Panc1 (cell line): ENCODE measurements around the gene BNIP5. TPM values are rescaled to one million over a fixed set of nuclear protein-coding genes. Genes with fewer than 3 reads are reported as not detected.

Experiments
- ATAC-seq: fragments of 200-7000 bp; cut with Tn5 transposase; 2 replicates; pipeline ENCODE4 v1.9.1; 2020; ENCODE audit warnings: mild to moderate bottlenecking, moderate library complexity
- BruUV-seq: library from RNA; stranded (reverse); fragments of 400-500 nt; replicated peaks from 2 replicates; lab custom pipeline; 2021; lab: Mats Ljungman, UMichigan
- CTCF ChIA-PET: fragments of 300-600 bp; sonication (Branson Sonifier 250); formaldehyde crosslinking; loops from one replicate; lab custom pipeline; 2022; ENCODE audit warnings: antibody characterized with exemption; lab: Charles Lee
- POLR2A ChIA-PET: fragments of 300-600 bp; sonication (Branson Sonifier 250); formaldehyde crosslinking; loops from one replicate; lab custom pipeline; 2022; ENCODE audit warnings: antibody characterized with exemption; lab: Charles Lee
- DNase-seq: peaks from one replicate; pipeline ENCODE4 v3.0.0-alpha.2; 2010; ENCODE audit warnings: low read depth, low spot score
- H3K27ac ChIP-seq: 2 replicates; pipeline ENCODE4 v1.5.1; 2011; ENCODE audit warnings: mild to moderate bottlenecking, low read length, inconsistent platforms
- H3K27me3 ChIP-seq: fragments of 200-500 bp; sonication (Bioruptor generic); 2 replicates; pipeline ENCODE4 v1.6.0; 2014; ENCODE audit warnings: low read length, inconsistent platforms; ENCODE audit not compliant: control insufficient read depth, insufficient read depth
- H3K36me3 ChIP-seq: fragments of 200-500 bp; sonication (Bioruptor generic); 2 replicates; pipeline ENCODE4 v1.5.1; 2014; ENCODE audit warnings: inconsistent platforms, mild to moderate bottlenecking, low read length, moderate library complexity; ENCODE audit not compliant: control insufficient read depth, insufficient read depth
- H3K4me1 ChIP-seq: 2 replicates; pipeline ENCODE4 v1.5.1; 2011; ENCODE audit warnings: inconsistent platforms, mild to moderate bottlenecking, low read length, moderate library complexity; ENCODE audit not compliant: control insufficient read depth, insufficient read depth
- H3K4me3 ChIP-seq, 2 experiments: 2 replicates each; pipeline ENCODE4 v1.5.1; 2011 to 2012; ENCODE audit warnings: low read depth in 2 of 2, low read length in 2 of 2, mild to moderate bottlenecking in 2 of 2, inconsistent platforms in 1 of 2, moderate library complexity in 1 of 2
- H3K9me3 ChIP-seq: fragments of 200-500 bp; sonication (Bioruptor generic); 2 replicates; pipeline ENCODE4 v1.5.1; 2014; ENCODE audit warnings: low read depth, mild to moderate bottlenecking, inconsistent platforms, low read length, moderate library complexity; ENCODE audit not compliant: control insufficient read depth, insufficient read depth
- POLR2AphosphoS5 ChIP-seq: IDR thresholded peaks from 2 replicates; pipeline ENCODE4 v1.6.1; 2012; ENCODE audit warnings: mild to moderate bottlenecking, low read depth, low read length, moderate library complexity
- SIN3A ChIP-seq: IDR thresholded peaks from 2 replicates; pipeline ENCODE4 v1.6.1; 2012; ENCODE audit warnings: low read depth, mild to moderate bottlenecking, low read length, moderate library complexity, borderline replicate concordance; ENCODE audit not compliant: insufficient read depth
- TCF7L2 ChIP-seq: IDR thresholded peaks from 2 replicates; pipeline ENCODE4 v1.6.1; 2011; ENCODE audit warnings: mild to moderate bottlenecking, low read depth, low read length, inconsistent platforms
- in situ Hi-C: cut with HindIII; loops from 2 replicates; pipeline ENCODE4 v1.10.0; 2016; ENCODE audit warnings: low sequenced_read_pairs, low pct_unique_long_range_greater_than_20kb
- intact Hi-C: fragments of 100-400 bp; cut with micrococcal nuclease; formaldehyde crosslinking; loops from one replicate; pipeline ENCODE4 v1.10.0; 2022; ENCODE audit not compliant: unreplicated experiment
- total RNA-seq: library from RNA; stranded (reverse); gene quantifications from one replicate; pipeline ENCODE4 v1.2.1, GENCODE V29; 2021; ENCODE audit not compliant: unreplicated experiment
- TF ChIP-seq, protein P1 (sequence below), 2 experiments: IDR thresholded peaks; 2 replicates each; pipeline ENCODE4 v1.6.1; 2011 to 2012; ENCODE audit warnings: low read depth in 2 of 2, control low read depth in 1 of 2, low read length in 1 of 2, mild to moderate bottlenecking in 1 of 2, moderate library complexity in 1 of 2; ENCODE audit not compliant: insufficient read depth in 1 of 2
- TF ChIP-seq, protein P2 (sequence below): fragments of 450-650 bp; IDR thresholded peaks from 2 replicates; pipeline ENCODE4 v1.5.1; 2017; ENCODE audit warnings: mild to moderate bottlenecking

The BNIP5 gene
- total RNA-seq, 1 experiment from 2014 or later, result not detected

DNA sequence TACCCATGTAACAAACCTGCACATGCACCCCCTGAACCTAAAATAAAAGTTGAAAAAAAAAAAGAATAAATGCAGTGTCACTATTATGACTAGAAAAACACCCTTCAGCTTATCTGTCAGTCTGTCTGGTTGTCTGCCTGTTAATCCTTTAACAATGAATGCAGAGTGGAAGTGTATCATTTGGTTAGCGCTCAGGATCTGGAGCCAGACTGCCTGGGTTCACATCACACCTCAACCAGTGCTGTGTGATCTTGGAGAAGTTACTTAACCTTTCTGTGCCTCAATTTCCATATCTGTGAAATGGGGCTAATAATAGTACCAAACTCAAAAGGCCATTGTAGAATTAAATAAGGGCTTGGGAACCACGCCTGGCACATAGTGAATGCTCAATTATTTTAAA is 34.0 kb upstream of the BNIP5 start:
- H3K4me3 ChIP-seq, result no peak overlapping the region
- no peaks in the 10 kb centered on the region for H3K36me3 ChIP-seq
- no peaks in the 10 kb centered on the region for H3K9me3 ChIP-seq
- TF ChIP-seq SIN3A (no peak), POLR2AphosphoS5 (no peak), TCF7L2 (no peak)
- TF ChIP-seq, protein P1, sequence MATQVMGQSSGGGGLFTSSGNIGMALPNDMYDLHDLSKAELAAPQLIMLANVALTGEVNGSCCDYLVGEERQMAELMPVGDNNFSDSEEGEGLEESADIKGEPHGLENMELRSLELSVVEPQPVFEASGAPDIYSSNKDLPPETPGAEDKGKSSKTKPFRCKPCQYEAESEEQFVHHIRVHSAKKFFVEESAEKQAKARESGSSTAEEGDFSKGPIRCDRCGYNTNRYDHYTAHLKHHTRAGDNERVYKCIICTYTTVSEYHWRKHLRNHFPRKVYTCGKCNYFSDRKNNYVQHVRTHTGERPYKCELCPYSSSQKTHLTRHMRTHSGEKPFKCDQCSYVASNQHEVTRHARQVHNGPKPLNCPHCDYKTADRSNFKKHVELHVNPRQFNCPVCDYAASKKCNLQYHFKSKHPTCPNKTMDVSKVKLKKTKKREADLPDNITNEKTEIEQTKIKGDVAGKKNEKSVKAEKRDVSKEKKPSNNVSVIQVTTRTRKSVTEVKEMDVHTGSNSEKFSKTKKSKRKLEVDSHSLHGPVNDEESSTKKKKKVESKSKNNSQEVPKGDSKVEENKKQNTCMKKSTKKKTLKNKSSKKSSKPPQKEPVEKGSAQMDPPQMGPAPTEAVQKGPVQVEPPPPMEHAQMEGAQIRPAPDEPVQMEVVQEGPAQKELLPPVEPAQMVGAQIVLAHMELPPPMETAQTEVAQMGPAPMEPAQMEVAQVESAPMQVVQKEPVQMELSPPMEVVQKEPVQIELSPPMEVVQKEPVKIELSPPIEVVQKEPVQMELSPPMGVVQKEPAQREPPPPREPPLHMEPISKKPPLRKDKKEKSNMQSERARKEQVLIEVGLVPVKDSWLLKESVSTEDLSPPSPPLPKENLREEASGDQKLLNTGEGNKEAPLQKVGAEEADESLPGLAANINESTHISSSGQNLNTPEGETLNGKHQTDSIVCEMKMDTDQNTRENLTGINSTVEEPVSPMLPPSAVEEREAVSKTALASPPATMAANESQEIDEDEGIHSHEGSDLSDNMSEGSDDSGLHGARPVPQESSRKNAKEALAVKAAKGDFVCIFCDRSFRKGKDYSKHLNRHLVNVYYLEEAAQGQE (IDR thresholded peaks at IDR 0.05; ENCODE audit: insufficient read depth in 1 of 2, low read depth in 2 of 2, low read length in 1 of 2), result no peak
- TF ChIP-seq, protein P2, sequence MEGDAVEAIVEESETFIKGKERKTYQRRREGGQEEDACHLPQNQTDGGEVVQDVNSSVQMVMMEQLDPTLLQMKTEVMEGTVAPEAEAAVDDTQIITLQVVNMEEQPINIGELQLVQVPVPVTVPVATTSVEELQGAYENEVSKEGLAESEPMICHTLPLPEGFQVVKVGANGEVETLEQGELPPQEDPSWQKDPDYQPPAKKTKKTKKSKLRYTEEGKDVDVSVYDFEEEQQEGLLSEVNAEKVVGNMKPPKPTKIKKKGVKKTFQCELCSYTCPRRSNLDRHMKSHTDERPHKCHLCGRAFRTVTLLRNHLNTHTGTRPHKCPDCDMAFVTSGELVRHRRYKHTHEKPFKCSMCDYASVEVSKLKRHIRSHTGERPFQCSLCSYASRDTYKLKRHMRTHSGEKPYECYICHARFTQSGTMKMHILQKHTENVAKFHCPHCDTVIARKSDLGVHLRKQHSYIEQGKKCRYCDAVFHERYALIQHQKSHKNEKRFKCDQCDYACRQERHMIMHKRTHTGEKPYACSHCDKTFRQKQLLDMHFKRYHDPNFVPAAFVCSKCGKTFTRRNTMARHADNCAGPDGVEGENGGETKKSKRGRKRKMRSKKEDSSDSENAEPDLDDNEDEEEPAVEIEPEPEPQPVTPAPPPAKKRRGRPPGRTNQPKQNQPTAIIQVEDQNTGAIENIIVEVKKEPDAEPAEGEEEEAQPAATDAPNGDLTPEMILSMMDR, result no peak
- no peaks in the 10 kb centered on the region for H3K27me3 ChIP-seq
- ChIA-PET POLR2A (no interaction called here), CTCF (no interaction called here)
- H3K4me1 ChIP-seq, result no peaks in the 10 kb centered on the region
- no peak for ATAC-seq
- intact Hi-C loops, result no loop called here
- BruUV-seq, result no TSS peak
- no peak for DNase-seq
- in situ Hi-C loops, result no loop called here
- no peak overlapping the region for H3K27ac ChIP-seq

DNA sequence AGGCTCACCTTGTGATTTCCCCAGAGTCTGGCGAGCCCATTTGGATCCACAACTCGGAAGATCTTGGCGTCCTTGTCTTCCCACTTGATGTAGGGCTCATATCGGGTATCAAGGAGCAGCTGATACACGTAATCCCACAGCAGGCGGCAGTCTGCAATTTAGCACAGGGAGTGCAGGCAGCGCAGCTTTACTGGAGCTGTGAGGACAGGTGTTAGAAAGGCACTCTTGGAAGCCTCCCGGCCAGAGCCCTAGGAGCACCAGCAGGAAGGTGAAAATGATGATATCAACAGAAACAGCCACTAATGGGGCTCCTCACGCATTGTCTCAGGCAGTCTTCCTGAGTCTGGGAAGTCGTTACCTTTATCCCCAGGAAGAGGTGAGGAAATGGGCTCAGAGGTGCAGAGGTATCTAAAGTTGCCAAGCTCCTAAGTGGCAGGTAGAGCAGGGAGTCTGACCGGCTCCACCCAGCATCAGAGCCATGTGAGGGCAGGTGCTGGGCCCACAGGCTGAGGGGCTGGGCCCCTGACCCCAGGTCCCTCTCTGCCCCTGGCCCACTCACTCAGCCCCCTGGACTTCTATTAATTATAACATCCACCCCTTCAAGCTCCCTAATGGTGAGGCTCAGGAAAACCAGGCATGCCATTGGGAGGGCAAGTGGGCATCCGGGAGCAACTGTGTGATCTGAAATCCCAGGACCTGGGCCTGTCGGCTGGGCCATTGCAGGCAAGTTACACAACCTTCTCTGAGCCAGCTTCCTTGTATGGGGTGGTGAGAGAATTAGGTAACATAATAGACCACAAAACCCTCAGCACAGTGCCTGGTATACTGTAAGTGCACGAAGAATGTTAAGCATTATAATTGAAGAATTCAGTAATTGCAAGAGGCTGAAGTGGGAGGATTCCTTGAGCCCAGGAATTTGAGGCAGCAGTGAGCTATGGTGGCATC is 32.5 kb upstream of the BNIP5 start:
- 0 out of 2 replicates have a peak, but pooled peaks cover 4% of the 10 kb centered on the region for H3K4me1 ChIP-seq
- H3K27ac ChIP-seq, result no peak overlapping the region
- ATAC-seq (no peak), DNase-seq (no peak)
- H3K4me3 ChIP-seq, result no peak overlapping the region
- intact Hi-C loops, result no loop called here
- no peaks in the 10 kb centered on the region for H3K27me3 ChIP-seq
- BruUV-seq, result no TSS peak
- ChIA-PET POLR2A (no interaction called here), CTCF (interaction anchor here (0.6 kb wide), 1 partner anchor 24 kb away, joined by 6 read pairs; no protein-coding TSS in a partner anchor)
- TF ChIP-seq, protein P1 (IDR thresholded peaks at IDR 0.05; ENCODE audit: insufficient read depth in 1 of 2, low read depth in 2 of 2, low read length in 1 of 2), result no peak
- TF ChIP-seq POLR2AphosphoS5 (no peak), TCF7L2 (no peak), SIN3A (no peak)
- TF ChIP-seq, protein P2, result no peak
- no peaks in the 10 kb centered on the region for H3K9me3 ChIP-seq
- in situ Hi-C loops, result no loop called here
- H3K36me3 ChIP-seq, result no peaks in the 10 kb centered on the region
